GM18858 (cell line): ENCODE data around the gene TUSC2.
"Not testable (repeated sequence)": the region's sequence is repeated elsewhere in the genome, so short reads cannot be mapped to it uniquely, and the experiment has no call there.

Source experiments
- ATAC-seq: cut with Tn5 transposase; IDR thresholded peaks from one replicate; pipeline ENCODE4 v1.9.1; 2021; ENCODE audit not compliant: unreplicated experiment

TUSC2 gene

GRCh38 chr3:50297384-50297775, 30.6 kb downstream of the TUSC2 start:
- ATAC-seq: no peak

GRCh38 chr3:50296721-50297383, 31.2 kb downstream of the TUSC2 start:
- ATAC-seq: no peak

- no peak for ATAC-seq
Observed at GRCh38 chr3:50295553-50296431, 32.2 kb downstream of the TUSC2 start.

GRCh38 chr3:50294492-50295403, 33.3 kb downstream of the TUSC2 start:
- ATAC-seq: no peak

GRCh38 chr3:50294089-50294488, 33.9 kb downstream of the TUSC2 start:
- no peak for ATAC-seq

- ATAC-seq: no peak
Observed at GRCh38 chr3:50293079-50293801, 34.8 kb downstream of the TUSC2 start.

GRCh38 chr3:50292159-50293078, 35.6 kb downstream of the TUSC2 start, which contains the start of gene IFRD2:
Gene IFRD2 (minus strand): TSS chr3:50292429. CDS start chr3:50292274, 155 bp downstream.
- peak; percentile 87 for ATAC-seq

GRCh38 chr3:50290161-50290641, 37.8 kb downstream of the TUSC2 start:
- no peak for ATAC-seq

- ATAC-seq: no peak
Observed at GRCh38 chr3:50289130-50289529, 38.9 kb downstream of the TUSC2 start.

- no peak for ATAC-seq
Observed at GRCh38 chr3:50288387-50289007, 39.5 kb downstream of the TUSC2 start.

GRCh38 chr3:50287262-50287661, 40.8 kb downstream of the TUSC2 start:
- no peak for ATAC-seq

GRCh38 chr3:50286322-50287227, 41.4 kb downstream of the TUSC2 start:
- no peak for ATAC-seq

GRCh38 chr3:50284121-50284520, 43.9 kb downstream of the TUSC2 start:
- ATAC-seq: not testable (repeated sequence)

- ATAC-seq: no peak
Observed at GRCh38 chr3:50279255-50280016, 48.6 kb downstream of the TUSC2 start.

GRCh38 chr3:50278880-50279224, 49.2 kb downstream of the TUSC2 start, which contains the start of gene LSMEM2:
Gene LSMEM2 (plus strand): TSS chr3:50279087. CDS start chr3:50279114, 27 bp downstream.
- no peak for ATAC-seq

- no peak for ATAC-seq
Observed at GRCh38 chr3:50278123-50278879, 49.7 kb downstream of the TUSC2 start.
